Stimulated activated CD8-positive, alpha-beta memory T cell treated with anti-CD3 and anti-CD28 coated beads, Interleukin-4, amount 100 ng/mL, for 1 hour (primary cell): ENCODE data around the gene TBC1D8.

Source experiments
- DNase-seq, 2 donors: peaks; one replicate each; pipeline ENCODE4 v3.0.0-alpha.2; 2020; ENCODE audit warnings: low read depth in 2 of 2, low spot score in 1 of 2

TBC1D8 gene

DNA sequence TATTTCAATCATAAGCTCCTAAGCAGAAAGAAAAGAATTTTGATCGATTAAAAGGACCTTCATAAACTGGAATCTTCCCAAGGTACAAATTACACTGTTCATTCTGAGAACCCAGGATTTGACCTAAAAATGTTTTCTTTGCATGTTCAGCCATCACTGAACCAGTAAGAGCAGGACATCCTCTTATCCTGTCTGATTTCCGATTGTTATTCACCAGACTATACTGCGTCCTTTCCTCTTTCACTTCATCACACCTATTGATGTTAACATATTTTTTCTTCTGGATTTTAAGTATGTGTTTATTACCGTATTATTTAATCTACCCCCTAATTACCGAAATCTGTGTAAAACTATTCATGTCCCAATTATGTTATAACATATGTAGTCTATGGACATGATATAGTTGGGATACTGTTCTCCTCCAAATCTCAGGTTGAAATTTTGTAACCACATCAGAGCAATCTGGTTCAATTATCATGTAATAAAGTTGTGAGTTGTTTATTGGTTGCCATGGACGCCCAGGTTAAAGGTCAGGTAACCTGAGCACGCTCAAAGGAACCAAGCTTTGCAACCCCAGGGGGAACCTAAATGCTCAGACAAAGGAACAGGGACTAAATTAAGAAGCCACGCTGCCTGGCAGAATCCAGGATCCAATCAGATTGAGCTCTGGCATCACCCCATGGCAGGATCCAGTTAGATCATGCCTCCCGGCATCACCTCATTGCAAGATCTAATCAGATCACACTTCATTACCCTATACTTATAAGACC is 11.6 kb upstream of the TBC1D8 start:
- no peak for DNase-seq

DNA sequence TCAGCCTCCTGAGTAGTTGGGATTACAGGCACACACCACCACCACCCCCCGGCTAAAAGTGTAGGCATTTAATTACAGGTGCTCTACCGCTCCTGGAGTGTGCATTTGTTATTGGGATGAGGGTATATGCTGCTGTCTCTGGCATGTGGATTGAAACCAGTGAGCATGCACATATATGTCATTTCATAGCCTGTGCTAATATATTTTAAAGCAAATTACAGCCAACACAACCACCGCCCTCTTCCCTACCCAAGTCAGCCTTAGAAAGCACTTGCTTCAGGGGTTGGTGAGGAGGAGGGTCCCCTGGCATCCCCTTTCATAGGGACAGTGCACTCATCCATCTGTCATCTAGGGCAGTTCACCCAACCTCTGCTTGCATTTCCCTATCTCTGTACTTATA is 10.5 kb upstream of the TBC1D8 start:
- DNase-seq: no peak

DNA sequence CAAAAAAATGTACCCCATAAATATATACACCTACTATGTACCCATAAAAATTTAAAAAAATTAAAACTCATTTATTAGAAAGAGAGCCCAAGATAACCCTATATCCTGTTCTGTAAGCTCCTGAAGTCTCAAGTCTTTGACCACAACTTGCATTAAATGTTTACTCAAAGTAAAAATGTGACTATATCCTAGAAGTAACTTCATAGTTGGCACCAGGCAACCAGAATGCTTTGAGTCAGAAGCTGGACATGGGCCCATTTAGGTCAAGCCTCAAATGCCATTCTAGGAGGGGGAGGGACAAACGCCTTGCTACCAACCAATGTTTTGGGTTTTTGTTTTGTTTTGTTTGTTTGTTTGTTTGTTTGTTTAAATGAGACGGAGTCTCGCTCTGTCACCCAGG is 9.3 kb upstream of the TBC1D8 start:
- DNase-seq: no peak

DNA sequence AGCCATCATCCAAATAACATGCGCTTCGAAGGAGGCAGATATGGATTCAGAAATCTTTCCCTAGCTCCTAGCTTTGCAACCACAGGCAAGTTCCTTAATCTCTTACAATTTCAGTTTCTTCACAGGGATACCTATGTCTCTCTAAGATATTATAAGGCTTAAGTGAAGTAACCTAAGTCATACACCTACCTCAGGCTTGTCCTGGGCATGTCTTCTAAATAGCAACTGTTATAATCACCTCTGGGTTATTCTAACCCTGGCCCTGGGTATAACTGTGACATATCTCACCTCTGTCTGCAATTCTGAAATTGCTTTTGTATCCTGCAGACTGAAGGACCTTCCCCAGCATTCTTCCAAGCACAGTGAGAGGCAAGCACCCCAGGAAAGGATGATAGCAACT is 8.3 kb upstream of the TBC1D8 start:
- DNase-seq: no peak

DNA sequence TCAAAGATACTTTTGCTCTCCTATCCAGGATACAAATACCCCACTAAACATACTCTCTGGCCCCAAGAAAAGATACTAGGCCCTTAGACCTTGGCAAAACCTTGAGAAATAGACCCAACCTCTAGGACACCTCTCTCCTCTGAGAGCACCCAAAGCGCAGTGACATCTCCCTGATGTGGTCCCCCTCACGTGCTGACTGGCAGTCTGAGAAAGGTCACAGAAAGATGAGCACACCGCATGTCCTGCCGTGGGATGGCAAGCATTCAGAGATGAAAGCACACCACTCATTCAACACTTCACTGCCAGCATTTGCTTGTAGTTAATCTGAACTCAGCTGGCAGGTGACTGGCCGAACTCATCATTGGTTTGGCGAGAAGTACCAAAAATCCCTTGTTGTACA is 6.1 kb upstream of the TBC1D8 start:
- DNase-seq: no peak

DNA sequence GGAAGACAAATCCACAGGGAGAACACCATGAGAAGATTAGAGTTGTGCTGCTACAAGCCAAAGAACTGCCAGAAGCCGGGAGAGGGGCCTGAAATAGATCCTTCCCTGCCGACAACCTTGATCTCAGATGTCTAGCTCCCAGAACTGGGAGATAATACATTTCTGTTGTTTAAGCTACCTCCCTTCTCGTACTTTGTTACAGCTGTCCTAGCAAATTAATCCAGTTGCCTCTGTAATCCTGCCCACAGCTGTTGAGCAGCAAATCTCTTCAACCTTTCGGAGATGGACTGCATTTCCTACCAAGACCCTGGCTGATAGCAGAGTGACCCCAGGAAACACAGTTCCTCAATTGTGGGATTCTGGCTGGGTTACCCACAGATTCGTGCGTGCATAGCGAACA is 2.6 kb upstream of the TBC1D8 start:
- DNase-seq: no peak

DNA sequence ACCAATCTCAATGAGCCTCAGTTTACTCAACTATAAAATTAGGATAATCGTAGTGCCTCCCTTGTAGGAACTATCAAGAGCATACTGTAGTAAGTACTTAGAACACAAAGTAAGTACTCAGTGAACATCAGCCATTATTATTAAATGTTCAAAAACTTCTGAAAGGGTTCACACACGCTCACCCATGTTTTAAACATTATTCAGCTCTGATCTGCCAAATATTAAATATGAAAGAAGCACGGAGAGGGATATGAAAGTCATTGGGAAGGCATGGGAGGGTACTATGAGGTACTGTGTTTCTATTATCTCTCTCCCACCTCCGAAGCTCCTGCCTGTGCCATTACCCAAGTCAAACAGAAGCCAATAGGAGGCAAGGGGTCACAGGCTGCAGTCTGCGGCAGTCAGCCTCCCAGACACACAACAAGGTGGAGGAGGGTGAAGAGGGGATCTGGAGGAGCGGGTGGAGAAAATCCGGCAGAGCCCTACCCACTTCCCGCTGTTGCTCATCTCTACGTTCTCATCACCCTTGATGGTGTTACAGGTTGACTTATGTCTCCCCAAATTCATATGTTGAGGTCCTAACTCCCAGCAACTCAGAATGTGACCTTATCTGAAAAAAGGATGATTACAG is 2.0 kb upstream of the TBC1D8 start:
- no peak for DNase-seq

DNA sequence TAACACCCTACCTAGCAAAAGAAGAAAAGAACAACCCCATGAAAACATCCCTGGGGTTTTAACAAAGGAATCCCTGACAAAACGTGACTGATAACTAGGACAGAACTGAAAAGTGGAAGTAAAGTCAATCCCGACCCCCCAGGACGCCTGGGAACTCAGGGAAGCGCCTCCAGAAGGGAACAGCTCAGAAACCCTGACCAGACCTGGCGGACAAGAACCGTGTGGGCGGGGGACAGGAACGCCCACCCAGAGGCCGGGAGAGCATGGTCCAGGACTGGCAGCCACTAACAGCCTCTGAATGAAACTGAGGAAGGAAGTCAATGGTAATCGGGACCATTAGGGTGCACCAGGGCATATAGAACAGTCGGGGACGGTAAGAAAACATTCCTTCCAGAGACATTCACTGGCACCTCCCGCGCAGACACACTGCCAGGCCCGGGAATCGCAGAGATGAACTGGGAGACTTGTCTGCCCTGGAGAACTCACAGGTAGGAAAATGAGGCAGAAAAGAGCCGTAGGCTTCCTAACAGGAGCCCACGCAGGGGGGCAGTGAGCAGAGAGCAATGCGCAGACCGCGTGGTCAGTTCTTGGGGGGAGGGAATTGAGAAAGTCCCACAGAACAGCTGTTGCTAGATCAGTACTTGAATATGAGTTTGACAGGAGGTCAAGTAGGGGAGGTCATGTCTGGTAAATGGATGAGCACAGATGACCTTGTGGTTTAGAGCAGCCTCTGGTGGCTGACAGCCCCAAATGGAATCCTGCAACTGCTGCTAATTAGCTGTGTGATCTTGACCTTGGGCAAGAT is 1.3 kb upstream of the TBC1D8 start:
- DNase-seq: no peak

DNA sequence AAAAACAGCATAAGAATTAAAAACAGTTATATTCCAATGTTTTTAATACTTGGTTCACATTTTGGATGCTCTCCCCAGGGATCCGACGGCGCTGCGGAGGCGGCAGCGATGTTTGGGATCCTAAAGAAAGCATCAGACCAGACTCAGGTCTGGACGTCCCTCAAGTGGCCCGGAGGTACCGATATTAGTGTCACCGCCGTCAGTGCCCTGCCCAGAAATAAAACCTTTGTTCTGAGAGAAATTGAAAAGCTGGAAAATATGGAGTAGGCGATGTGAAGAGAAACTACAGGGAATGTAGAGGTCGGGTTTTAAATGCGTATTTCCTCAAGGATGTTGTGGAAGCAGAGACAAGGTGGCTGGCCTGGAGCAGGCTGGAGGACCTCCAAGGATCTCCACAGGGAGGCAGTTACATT is 683 bp upstream of the TBC1D8 start:
- DNase-seq: no peak

DNA sequence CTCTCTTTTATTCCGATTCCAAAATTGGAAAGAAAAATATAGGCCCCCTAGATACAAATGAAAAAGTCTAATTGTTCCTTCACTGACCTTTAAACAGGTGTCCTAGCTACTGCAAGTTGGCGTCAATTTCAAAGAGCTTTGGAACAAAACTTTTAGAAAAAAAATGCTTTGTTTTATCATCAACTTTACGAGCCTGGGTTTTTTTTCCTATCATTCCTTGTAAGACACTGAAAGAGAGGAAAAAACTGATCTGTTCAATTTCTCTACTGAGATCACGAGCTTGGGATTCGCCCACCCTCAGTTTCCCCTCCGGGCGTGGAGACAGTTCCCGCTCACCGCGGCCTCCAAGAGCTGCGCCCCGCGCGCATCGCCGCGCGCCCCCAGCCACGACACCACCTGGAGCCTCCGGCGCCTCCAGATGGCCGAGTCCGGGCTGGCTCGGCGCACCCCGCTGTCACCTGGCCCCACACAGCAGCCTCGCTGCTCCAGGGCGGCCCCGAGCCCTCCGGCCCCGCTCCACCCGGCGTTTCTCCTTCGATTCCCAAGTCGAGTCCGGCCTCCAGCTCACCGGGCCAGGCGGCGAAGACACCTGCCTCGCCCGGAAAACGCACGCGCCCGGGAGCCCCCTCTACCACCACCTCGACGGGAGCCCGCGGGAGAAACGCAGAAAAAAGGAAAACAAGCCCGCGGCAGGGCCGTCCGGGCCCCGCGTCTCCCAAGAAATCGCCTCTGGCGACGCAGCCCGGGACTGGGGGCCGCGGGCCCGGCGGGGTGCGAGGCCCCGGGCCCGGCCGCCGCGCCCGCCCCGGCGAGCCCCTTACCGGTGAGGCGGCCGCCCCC is 656 bp downstream of the TBC1D8 start:
- DNase-seq: no peak

DNA sequence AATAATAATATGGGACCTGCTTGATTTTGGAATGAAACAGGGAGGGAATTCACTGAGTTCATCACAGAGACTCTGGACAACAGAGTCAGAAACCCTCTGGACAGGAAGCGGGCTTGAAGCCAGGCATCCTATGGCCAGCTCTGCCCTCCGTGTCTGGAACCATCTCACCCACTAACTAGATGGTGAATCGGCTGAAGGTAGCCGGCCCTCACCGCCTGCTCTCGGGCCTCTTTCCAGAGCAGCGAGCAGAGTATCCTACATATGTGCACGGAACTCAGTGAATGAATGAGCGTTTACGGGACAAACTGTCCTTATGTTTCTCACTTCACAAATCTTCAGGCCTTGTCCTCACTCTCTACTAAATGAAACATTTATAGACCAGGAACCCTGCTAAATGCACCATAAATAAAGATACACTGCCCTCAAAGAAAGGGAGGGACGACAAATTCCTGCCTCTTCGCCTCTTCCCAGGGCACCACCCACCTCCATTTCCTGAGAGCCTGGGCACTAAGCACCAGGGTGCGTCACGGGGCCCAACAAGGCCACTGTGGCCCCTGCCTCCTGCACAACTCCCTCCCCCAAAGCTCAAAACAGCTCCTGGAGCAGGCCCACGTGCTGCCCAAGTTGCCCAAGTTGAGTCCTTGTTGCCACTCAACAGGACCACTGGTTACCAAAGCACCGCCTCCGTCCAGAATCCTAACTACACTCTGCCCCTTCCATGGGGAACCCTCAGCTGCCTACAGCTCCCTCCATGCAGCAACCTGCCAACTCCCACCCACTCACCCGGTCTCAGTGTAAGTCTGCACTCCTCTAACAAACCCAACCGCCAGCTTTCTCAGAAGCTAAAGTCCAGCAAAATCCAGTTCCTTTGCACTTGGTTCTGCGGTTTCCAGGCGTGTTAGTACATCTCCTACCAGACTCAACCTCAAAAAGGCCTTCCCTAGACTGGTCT is 1.7 kb downstream of the TBC1D8 start:
- no peak for DNase-seq

DNA sequence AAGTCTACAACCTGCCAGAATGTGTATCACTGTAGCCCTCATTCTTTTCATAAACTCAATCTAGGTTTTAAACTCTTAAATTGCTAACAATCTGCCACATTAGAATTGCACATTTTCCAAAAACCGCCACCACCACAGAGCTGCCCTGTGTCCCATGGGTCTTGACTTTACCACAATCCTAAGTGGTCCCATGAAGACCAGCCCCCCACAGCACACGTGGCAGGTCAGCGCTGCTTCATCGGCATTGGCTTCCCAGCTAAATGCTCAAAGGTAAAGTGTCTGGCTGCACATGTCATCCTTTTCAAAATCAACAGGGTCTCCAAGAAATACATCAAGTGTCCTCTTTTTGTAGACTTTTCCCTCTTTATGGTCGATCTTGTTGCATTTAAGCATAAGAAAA is 2.4 kb downstream of the TBC1D8 start:
- DNase-seq: no peak

DNA sequence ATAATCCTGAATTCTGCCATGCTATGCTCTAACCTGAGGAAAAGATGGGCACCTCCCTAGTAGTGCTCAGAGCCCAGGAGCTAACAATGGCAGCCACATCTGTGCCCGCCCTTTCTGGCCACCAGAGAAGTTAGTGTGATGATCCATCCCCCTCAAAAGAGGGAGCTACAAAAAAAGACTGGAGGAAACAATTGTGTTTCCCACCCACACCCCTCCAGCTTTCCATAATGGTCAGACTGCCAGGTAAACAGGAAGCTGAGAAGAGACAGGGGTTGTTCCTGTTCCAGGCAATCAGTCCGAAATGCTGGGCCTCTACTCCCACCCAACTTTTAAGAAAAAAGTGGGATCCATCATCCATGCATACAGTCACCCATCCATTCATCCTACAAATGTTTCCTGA is 3.2 kb downstream of the TBC1D8 start:
- no peak for DNase-seq

DNA sequence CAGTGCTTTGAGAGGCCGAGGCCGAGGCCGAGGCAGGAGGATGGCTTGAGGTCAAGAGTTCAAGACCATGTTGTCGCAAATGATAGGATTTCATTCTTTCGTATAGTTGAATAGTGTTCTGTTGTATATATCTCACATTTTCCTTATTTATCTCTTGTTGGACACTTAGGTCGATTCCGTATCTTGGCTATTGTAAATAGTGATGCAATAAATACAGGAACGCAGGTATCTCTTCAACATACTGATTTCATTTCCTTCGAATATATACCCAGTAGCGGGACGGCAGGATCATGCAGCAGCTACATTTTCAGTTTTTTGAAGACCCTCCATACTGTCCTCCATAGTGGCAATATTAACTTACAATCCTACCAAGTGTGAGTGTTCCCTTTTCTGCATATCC is 4.1 kb downstream of the TBC1D8 start:
- DNase-seq: no peak

DNA sequence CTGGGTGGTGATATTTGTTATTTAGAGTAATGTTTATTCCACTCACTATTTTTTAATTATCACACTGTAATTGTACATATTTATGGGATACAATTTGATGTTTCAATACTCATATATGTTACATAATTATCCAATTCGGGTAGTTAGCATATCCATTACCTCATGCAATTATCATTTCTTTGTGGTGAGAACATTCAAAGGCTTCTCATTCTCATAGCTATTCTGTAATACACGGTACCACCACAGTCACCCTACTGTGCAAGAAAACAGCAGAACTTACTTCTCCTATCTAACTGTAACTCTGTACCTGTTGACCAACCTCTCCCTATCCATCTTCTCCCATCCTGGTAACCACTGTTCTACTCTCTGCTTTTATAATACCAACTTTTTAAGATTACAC is 4.6 kb downstream of the TBC1D8 start:
- DNase-seq: no peak

DNA sequence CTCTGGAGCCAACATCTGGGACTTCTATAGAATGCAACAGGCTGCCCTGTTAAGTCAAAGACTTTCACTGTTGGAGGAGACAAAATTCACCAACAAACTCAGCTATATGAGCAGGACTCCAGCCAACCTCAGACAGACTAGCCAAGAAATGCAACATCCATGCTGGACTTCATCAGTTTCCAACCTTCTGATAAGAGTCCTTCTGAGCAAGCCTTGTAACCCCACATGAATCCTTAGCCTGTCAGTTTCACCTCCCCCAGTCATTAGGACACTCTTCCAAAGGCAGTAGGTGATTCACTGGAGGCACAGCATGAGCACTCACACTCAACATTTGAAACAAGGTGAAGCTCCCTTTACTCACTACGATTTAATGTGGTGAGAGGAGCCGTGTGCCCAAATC is 5.8 kb downstream of the TBC1D8 start:
- no peak for DNase-seq

DNA sequence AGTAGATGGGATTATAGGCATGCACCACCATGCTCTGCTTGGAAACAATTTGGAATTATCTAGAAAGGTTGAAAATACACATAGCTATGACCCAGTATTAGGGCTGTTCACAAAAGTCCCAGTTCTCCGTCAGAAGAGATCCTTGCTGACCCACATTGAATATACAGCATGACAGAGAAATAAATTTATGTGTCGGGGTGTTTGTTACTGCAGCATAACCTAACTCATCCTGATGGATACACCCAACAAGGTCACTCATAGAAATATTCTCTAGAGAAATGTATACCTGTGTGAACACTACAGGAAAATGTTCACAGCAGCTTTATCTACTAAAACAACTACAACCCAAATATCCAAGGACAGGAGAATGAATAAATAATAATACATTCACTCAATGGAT is 9.0 kb downstream of the TBC1D8 start:
- DNase-seq: no peak

DNA sequence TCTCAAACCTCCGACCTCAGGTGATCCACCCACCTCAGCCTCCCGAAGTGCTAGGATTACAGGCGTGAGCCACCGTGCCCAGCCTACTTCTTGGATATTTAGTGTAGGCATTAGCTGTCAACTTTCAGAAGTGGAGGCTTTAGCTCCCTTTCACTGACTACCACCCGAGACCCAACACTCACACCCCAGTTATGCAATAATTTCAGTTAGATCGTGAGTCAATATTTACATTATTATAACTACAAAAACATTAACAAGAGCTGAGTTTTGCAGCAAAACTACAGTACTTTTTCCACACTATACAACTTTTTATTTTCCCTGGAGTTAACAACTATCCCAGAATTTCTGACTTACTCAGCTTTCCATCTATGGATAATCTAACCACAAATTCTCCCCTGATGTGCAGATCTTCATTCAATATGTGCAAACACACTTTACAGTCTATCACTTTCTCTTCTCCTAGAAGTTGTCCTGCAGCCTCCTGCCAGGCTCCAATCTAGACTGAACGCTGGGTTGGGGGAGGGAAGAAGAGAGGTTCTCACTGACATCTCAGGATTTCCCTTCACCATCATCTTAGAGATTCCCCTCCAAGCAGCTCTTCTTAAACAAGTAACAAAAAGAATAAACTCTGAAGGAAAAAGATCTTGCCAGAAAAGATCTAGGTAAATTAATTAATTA is 10.1 kb downstream of the TBC1D8 start:
- DNase-seq: no peak

DNA sequence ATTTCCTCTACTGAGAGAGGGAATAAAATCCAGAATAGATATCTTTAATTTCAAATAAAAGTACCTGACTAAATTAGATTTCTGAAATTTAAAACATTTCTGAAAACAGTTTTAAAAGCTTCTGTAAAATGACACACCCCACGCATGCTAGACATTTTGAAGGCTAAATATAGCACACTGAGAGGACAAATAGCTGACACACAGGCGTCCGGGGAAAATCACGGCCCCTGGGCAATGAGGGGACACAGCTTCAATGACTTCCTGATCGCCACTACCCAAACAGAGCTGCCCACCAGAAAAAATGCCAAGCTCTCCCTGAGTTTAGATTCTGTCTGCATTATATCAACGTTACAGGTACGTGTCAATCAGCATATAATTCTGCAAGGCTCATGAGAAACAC is 10.9 kb downstream of the TBC1D8 start:
- DNase-seq: no peak

DNA sequence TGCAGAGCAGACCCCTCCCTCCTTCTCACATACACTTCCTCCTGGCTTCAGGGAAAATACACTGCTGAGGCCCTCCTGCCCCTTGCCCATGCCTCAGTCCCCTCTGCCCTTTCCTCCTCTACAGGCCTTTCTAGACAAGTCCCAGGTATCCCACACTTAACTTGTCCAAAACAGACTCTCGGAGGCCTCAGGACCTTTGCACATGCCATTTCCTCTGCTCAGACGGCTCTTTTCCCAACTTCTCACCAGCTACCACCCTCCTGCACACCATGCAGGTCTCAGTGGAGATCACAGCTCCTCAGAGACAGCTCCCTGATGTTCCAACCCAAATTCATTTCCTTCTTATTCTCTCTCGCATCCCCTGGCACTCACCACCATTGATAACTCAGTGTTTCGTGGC is 11.7 kb downstream of the TBC1D8 start:
- no peak for DNase-seq
